HepG2 (cell line): ENCODE measurements around the gene DEFB129. TPM values are rescaled to one million over a fixed set of nuclear protein-coding genes. Genes with fewer than 3 reads are reported as not detected.

Experiments
- AGO2 ChIP-seq: fragments of 200-400 bp; formaldehyde crosslinking; optimal IDR thresholded peaks from 2 replicates; pipeline ENCODE3; 2017; ENCODE audit warnings: mild to moderate bottlenecking, low read depth, low read length, moderate library complexity
- AKAP8 ChIP-seq: sonication (generic); formaldehyde crosslinking; IDR thresholded peaks from 2 replicates; pipeline ENCODE4 v1.5.1; 2020; ENCODE audit warnings: mild to moderate bottlenecking, missing genetic modification reagents
- DNMT3B ChIP-seq: conservative IDR thresholded peaks from 2 replicates; pipeline ENCODE4 v1.6.1; 2016; ENCODE audit warnings: missing biosample characterization, control low read depth
- E2F5 ChIP-seq: sonication (generic); formaldehyde crosslinking; conservative IDR thresholded peaks from 2 replicates; pipeline ENCODE4 v1.4.0; 2020; ENCODE audit warnings: missing genetic modification reagents
- EZH2 ChIP-seq: conservative IDR thresholded peaks from 2 replicates; pipeline ENCODE4 v1.6.1; 2012; ENCODE audit warnings: mild to moderate bottlenecking, low read depth, low read length, moderate library complexity
- GABPB1 ChIP-seq: IDR thresholded peaks from 2 replicates; pipeline ENCODE4 v1.6.1; 2016; ENCODE audit warnings: mild to moderate bottlenecking, missing genetic modification reagents, moderate library complexity, missing compliant biosample characterization
- LRRFIP1 ChIP-seq: sonication (generic); formaldehyde crosslinking; conservative IDR thresholded peaks from 2 replicates; pipeline ENCODE4 v1.4.0; 2020; ENCODE audit warnings: missing genetic modification reagents
- MXI1 ChIP-seq: IDR thresholded peaks from 3 replicates; pipeline ENCODE4 v1.6.1; 2012; ENCODE audit warnings: low read depth, low read length, inconsistent platforms, borderline replicate concordance
- PBX2 ChIP-seq: IDR thresholded peaks from 2 replicates; pipeline ENCODE4 v1.6.1; 2016; ENCODE audit warnings: control low read depth
- RBM39 ChIP-seq: fragments of 200-400 bp; formaldehyde crosslinking; IDR thresholded peaks from one replicate; pipeline ENCODE4 v1.6.1; 2018; ENCODE audit warnings: antibody characterized with exemption, mild to moderate bottlenecking, low read depth, low read length; ENCODE audit not compliant: poor library complexity, severe bottlenecking
- SMAD9 ChIP-seq: sonication (generic); formaldehyde crosslinking; IDR thresholded peaks from 2 replicates; pipeline ENCODE4 v1.5.1; 2020; ENCODE audit warnings: mild to moderate bottlenecking, missing genetic modification reagents
- TMF1 ChIP-seq: sonication (generic); formaldehyde crosslinking; IDR thresholded peaks from 2 replicates; pipeline ENCODE4 v1.8.1; 2022; ENCODE audit warnings: low read depth, missing genetic modification reagents
- ZNF138 ChIP-seq: sonication (generic); formaldehyde crosslinking; IDR thresholded peaks from 2 replicates; pipeline ENCODE4 v1.5.0; 2020; ENCODE audit warnings: mild to moderate bottlenecking, low read depth, missing genetic modification reagents
- ZNF530 ChIP-seq: sonication (generic); formaldehyde crosslinking; IDR thresholded peaks from 2 replicates; pipeline ENCODE4 v1.5.0; 2020; ENCODE audit warnings: low read depth, mild to moderate bottlenecking, missing genetic modification reagents
- ZNF75D ChIP-seq: sonication (generic); formaldehyde crosslinking; IDR thresholded peaks from 2 replicates; pipeline ENCODE4 v1.8.1; 2023; ENCODE audit warnings: missing genetic modification reagents, mild to moderate bottlenecking, borderline replicate concordance
- polyA plus RNA-seq, 8 experiments: library from polyadenylated mRNA; depleted of rRNA in 3 of 8; stranded (reverse) in 7 of 8; unstranded in 1 of 8; fragments of >200 nt; fragmentation: Illumina TruSeq in 4 of 8; extraction: Trizol in 4 of 8; gene quantifications; 2 replicates each; pipeline versions ENCODE4 v1.2.1 to v1.2.3, GENCODE V29; 2011 to 2016; ENCODE audit warnings: low read depth in 4 of 8, missing spikeins in 1 of 8, mixed read lengths in 1 of 8; ENCODE audit not compliant: insufficient read depth in 1 of 8
- total RNA-seq, 5 experiments: library from RNA; depleted of rRNA; stranded (reverse); fragments of >200 nt; fragmentation: Illumina TruSeq; extraction: Trizol; gene quantifications; 2 replicates each; pipeline ENCODE4 v1.2.3, GENCODE V29; 2016; ENCODE audit warnings: low read depth in 1 of 5
- TF ChIP-seq, protein P1 (sequence below): sonication (generic); formaldehyde crosslinking; IDR thresholded peaks from 2 replicates; pipeline ENCODE4 v1.9.0; 2021; ENCODE audit warnings: missing genetic modification reagents, borderline replicate concordance
- TF ChIP-seq, protein P2 (sequence below), 2 experiments: sonication (generic) in 1 of 2; formaldehyde crosslinking in 1 of 2; IDR thresholded peaks; 2 replicates each; pipeline versions ENCODE4 v1.4.0 to v1.6.1; 2018 to 2020; ENCODE audit warnings: missing genetic modification reagents in 2 of 2, borderline replicate concordance in 1 of 2, low read depth in 1 of 2, mild to moderate bottlenecking in 1 of 2, missing biosample characterization in 1 of 2

DEFB129 gene
- total and polyA plus RNA-seq, 2 of the 13 experiments (the other 11 are each of a cell fraction or from before 2014, with no cell fraction given): not detected

DNA sequence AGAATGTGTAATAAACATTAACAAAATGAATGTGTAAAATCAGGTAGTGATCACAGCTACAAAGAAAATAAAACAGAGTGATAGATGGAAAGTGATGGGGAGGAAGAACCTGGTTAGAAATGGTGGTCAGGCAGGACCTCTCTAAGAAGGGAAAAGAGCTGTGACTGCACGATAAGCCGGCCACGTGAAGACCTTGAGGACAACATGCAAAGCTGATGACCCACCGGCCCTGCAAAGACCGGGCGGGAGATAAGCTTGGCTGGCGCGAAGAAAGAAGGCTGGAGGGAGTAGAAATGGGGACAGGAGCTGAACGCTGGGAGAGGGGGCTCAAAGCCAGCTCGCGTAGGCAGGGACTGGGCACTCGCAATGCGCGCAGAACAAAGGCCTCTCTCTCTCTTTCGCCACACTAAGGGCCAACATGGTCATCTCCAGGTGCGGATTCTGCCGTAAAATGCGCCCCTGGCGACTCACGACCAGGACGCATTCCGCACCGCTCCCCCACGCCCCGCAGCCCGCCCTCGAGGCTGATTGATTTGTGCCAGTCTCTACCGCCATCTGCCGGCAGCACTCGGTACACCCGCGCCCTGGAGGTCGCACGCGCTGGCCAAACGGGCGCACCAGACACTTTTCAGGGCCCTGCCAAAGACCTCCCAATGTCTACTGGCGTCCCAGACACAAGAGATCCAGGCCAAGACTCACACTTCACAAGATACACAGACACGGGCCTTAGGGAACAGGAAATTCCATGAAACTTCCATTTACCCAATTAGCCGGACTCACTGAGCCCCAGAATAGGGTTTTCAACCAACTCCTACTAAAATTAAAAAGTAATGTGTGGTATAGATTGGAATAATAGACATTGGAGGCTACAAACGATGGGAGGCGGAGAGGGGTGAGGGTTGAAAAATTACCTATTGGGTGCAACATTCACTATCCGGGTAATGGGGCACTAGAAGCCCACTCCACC, 39.8 kb downstream of the DEFB129 start (continued):
- peak; percentile 78; the same call in 2 of the 3 replicates for TF ChIP-seq MXI1
- peak; percentile 97 for TF ChIP-seq SMAD9 (CRISPR knock-in tag)
- peak; percentile 96 for TF ChIP-seq RBM39
- TF ChIP-seq GABPB1 (CRISPR knock-in tag): peak; percentile 83
- TF ChIP-seq E2F5 (CRISPR knock-in tag): peak; percentile 66
- TF ChIP-seq, protein P1, sequence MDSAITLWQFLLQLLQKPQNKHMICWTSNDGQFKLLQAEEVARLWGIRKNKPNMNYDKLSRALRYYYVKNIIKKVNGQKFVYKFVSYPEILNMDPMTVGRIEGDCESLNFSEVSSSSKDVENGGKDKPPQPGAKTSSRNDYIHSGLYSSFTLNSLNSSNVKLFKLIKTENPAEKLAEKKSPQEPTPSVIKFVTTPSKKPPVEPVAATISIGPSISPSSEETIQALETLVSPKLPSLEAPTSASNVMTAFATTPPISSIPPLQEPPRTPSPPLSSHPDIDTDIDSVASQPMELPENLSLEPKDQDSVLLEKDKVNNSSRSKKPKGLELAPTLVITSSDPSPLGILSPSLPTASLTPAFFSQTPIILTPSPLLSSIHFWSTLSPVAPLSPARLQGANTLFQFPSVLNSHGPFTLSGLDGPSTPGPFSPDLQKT: no peak; the same call in 1 of the 2 replicates
- TF ChIP-seq ZNF530 (CRISPR knock-in tag): no peak
- TF ChIP-seq ZNF138 (CRISPR knock-in tag): no peak; the same call in 1 of the 2 replicates
- TF ChIP-seq TMF1 (CRISPR knock-in tag): peak; percentile 90
- TF ChIP-seq ZNF75D (CRISPR knock-in tag): no peak
- TF ChIP-seq PBX2 (CRISPR knock-in tag): peak; percentile 63; the same call in 1 of the 2 replicates
- TF ChIP-seq, protein P2, sequence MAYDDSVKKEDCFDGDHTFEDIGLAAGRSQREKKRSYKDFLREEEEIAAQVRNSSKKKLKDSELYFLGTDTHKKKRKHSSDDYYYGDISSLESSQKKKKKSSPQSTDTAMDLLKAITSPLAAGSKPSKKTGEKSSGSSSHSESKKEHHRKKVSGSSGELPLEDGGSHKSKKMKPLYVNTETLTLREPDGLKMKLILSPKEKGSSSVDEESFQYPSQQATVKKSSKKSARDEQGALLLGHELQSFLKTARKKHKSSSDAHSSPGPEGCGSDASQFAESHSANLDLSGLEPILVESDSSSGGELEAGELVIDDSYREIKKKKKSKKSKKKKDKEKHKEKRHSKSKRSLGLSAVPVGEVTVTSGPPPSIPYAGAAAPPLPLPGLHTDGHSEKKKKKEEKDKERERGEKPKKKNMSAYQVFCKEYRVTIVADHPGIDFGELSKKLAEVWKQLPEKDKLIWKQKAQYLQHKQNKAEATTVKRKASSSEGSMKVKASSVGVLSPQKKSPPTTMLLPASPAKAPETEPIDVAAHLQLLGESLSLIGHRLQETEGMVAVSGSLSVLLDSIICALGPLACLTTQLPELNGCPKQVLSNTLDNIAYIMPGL (CRISPR knock-in tag; IDR thresholded peaks at IDR 0.05; ENCODE audit: borderline replicate concordance in 1 of 2, low read depth in 1 of 2): peak; percentile 98 to 99
- TF ChIP-seq LRRFIP1: peak; percentile 49; the same call in 1 of the 2 replicates
- no peak for TF ChIP-seq AGO2
- TF ChIP-seq AKAP8 (CRISPR knock-in tag): no peak; the same call in 1 of the 2 replicates
- 0 out of 2 replicates have a peak, but pooled peaks have one; percentile 72 for TF ChIP-seq EZH2
- peak; percentile 90 for TF ChIP-seq DNMT3B (CRISPR knock-in tag)
